PC-9 (cell line): ENCODE data around the gene BORCS5. TPM values are rescaled to one million over a fixed set of nuclear protein-coding genes. Genes with fewer than 3 reads are reported as not detected.

Experiments used
- BruUV-seq: library from RNA; stranded (reverse); fragments of 400-500 nt; replicated peaks from 2 replicates; lab custom pipeline; 2021; lab: Mats Ljungman, UMichigan
- CTCF ChIA-PET: fragments of 300-600 bp; sonication (Branson Sonifier 250); formaldehyde crosslinking; loops from one replicate; lab custom pipeline; 2022; ENCODE audit warnings: antibody characterized with exemption; lab: Charles Lee
- POLR2A ChIA-PET: fragments of 300-600 bp; sonication (Branson Sonifier 250); formaldehyde crosslinking; loops from one replicate; lab custom pipeline; 2022; ENCODE audit warnings: antibody characterized with exemption; ENCODE audit not compliant: unreplicated experiment; lab: Charles Lee
- DNase-seq, 2 experiments: peaks; one replicate each; pipeline versions ENCODE4 v3.0.0 to v3.0.0-alpha.2; 2015 to 2022; ENCODE audit warnings: mixed read lengths in 1 of 2
- H2AFZ ChIP-seq: fragments of 200-600 bp; sonication (generic); 2 replicates; pipeline ENCODE4 v1.8.1; 2017; ENCODE audit warnings: antibody characterized with exemption
- H3F3A ChIP-seq: fragments of 200-600 bp; sonication (generic); 2 replicates; pipeline ENCODE4 v1.8.1; 2017; ENCODE audit warnings: antibody characterized with exemption, mild to moderate bottlenecking, low read depth; ENCODE audit not compliant: insufficient read depth
- H3K27ac ChIP-seq: fragments of 200-600 bp; sonication (generic); 2 replicates; pipeline ENCODE4 v1.6.1; 2016; ENCODE audit warnings: mixed run types
- H3K27me3 ChIP-seq: fragments of 200-600 bp; sonication (generic); 2 replicates; pipeline ENCODE4 v1.6.1; 2016; ENCODE audit warnings: low read depth, mixed run types; ENCODE audit not compliant: insufficient read depth
- H3K36me3 ChIP-seq: fragments of 200-600 bp; sonication (generic); 2 replicates; pipeline ENCODE4 v1.6.1; 2016; ENCODE audit warnings: low read depth, mixed run types
- H3K4me1 ChIP-seq: fragments of 200-600 bp; sonication (generic); replicated peaks from 2 replicates; pipeline ENCODE4 v1.6.1; 2016; ENCODE audit warnings: mixed run types; ENCODE audit not compliant: insufficient read depth
- H3K4me2 ChIP-seq: fragments of 200-600 bp; sonication (generic); 2 replicates; pipeline ENCODE4 v1.6.1; 2017; ENCODE audit warnings: mixed run types
- H3K4me3 ChIP-seq: fragments of 200-600 bp; sonication (generic); 2 replicates; pipeline ENCODE4 v1.6.1; 2016; ENCODE audit warnings: mixed run types
- H3K79me2 ChIP-seq: fragments of 200-600 bp; sonication (generic); 2 replicates; pipeline ENCODE4 v1.6.1; 2017; ENCODE audit warnings: low read depth, mixed run types
- H3K9me2 ChIP-seq: fragments of 200-600 bp; sonication (generic); 2 replicates; pipeline ENCODE4 v1.8.1; 2017; ENCODE audit warnings: mild to moderate bottlenecking; ENCODE audit not compliant: insufficient read depth
- H3K9me3 ChIP-seq: fragments of 200-600 bp; sonication (generic); 2 replicates; pipeline ENCODE4 v1.8.1; 2016; ENCODE audit warnings: low read depth; ENCODE audit not compliant: insufficient read depth
- H4K20me1 ChIP-seq: fragments of 200-600 bp; sonication (generic); 2 replicates; pipeline ENCODE4 v1.8.1; 2017; ENCODE audit not compliant: insufficient read depth
- CTCF ChIP-seq: fragments of 200-600 bp; sonication (generic); conservative IDR thresholded peaks from 2 replicates; pipeline ENCODE4 v1.6.1; 2017; ENCODE audit warnings: mixed run types, antibody characterized with exemption, mild to moderate bottlenecking, moderate library complexity
- EZH2 ChIP-seq: fragments of 200-600 bp; sonication (generic); IDR thresholded peaks from 2 replicates; pipeline ENCODE4 v1.8.0; 2017; ENCODE audit warnings: antibody characterized with exemption, low read depth
- intact Hi-C: fragments of 100-400 bp; cut with micrococcal nuclease; formaldehyde crosslinking; loops from one replicate; pipeline ENCODE4 v1.10.0; 2022; ENCODE audit not compliant: unreplicated experiment
- total RNA-seq: library from RNA; stranded (reverse); gene quantifications from 2 replicates; pipeline ENCODE4 v1.2.3, GENCODE V29; 2021

The BORCS5 gene
- total RNA-seq, 1 experiment from 2014 or later, result 19.7 TPM

DNA sequence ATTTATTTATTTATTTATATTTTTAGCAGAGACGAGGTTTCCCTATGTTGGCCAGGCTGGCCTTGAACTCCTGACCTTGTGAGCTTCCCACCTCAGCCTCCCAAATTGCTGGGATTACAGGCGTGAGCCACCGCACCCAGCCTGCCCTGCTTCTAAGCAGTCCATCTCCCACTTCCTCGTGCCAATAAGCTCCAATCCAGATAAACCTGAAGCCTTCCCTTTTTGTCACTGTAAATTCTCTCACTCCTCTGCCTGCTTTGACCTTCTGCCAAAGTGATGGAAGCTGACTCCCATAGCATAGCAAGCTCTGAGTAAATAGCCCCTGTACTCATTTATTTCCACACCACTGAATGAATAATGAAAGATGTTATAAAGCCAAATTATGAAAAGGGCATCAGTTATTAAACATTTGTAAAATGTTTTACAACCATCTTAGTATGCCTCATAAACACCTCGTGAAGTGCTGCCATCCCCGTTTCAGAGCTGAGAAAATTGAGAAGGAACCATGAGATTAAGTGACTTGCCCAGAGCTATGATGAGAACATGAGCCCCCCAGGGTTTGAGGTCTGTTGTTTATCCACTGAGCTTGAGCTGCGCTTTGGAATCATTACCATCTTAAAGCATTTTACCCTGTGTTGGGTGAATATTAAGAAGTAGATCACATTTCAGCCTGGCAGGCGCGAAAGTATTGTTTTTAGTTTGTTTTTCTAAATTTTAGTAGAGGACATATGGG lies 37.3 kb upstream of the BORCS5 start:
- H3K9me3 ChIP-seq, result no peaks in the 10 kb centered on the region
- H3K79me2 ChIP-seq, result no peaks in the 10 kb centered on the region
- no peaks in the 10 kb centered on the region for H3F3A ChIP-seq
- H3K4me3 ChIP-seq, result no peak overlapping the region
- TF ChIP-seq CTCF (no peak), EZH2 (no peak)
- H3K27ac ChIP-seq, result no peak overlapping the region
- DNase-seq, result no peak
- no peaks in the 10 kb centered on the region for H3K4me1 ChIP-seq
- ChIA-PET POLR2A (no interaction called here), CTCF (no interaction called here)
- no peaks in the 10 kb centered on the region for H3K9me2 ChIP-seq
- no peaks in the 10 kb centered on the region for H4K20me1 ChIP-seq
- no TSS peak for BruUV-seq
- no peak overlapping the region for H3K4me2 ChIP-seq
- no peaks in the 10 kb centered on the region for H3K27me3 ChIP-seq
- no peak overlapping the region for H2AFZ ChIP-seq
- H3K36me3 ChIP-seq, result no peaks in the 10 kb centered on the region
- intact Hi-C loops, result no loop called here

GRCh38 chr12:12323118-12323517 lies 33.8 kb upstream of the BORCS5 start:
- Histone ChIP-seq H3K4me1 (no peaks in the 10 kb centered on the region), H3K27ac (no peak overlapping the region), H3K4me3 (no peak overlapping the region), H3K36me3 (no peaks in the 10 kb centered on the region), H2AFZ (no peak overlapping the region), H3K9me3 (no peaks in the 10 kb centered on the region), H3K27me3 (no peaks in the 10 kb centered on the region), H4K20me1 (no peaks in the 10 kb centered on the region), H3K79me2 (no peaks in the 10 kb centered on the region), H3K9me2 (no peaks in the 10 kb centered on the region), H3F3A (no peaks in the 10 kb centered on the region), H3K4me2 (no peak overlapping the region)
- DNase-seq, result no peak
- BruUV-seq, result no TSS peak
- CTCF ChIA-PET, result interaction anchor here (0.6 kb wide), 1 partner anchor 28 kb away, joined by 4 read pairs; no protein-coding TSS in a partner anchor
- POLR2A ChIA-PET, result no interaction called here
- no peak for TF ChIP-seq EZH2
- TF ChIP-seq CTCF, result no peak
- intact Hi-C loops, result no loop called here

DNA sequence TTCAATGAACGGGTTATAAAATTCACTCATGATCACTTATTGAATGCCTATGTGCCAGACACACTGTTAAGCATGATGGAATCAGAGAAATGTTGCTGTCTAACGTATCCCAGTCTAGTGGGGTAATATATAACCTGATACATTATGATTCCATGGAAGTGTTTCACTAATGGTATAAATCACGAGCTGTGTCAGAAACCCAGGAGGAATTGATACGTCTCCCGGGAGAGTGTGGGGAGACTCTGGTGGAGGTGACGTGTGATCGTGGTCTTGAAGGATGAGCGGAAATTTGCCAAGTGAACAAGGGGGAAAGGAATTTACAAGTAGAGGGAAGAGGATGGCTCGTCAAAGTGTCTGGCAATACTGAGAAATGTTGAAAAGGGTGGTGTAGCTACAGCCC lies 33.3 kb upstream of the BORCS5 start:
- no peaks in the 10 kb centered on the region for H3K27me3 ChIP-seq
- no peaks in the 10 kb centered on the region for H3K4me1 ChIP-seq
- no peaks in the 10 kb centered on the region for H3K9me3 ChIP-seq
- ChIA-PET POLR2A (no interaction called here), CTCF (no interaction called here)
- no peak for DNase-seq
- no TSS peak for BruUV-seq
- TF ChIP-seq CTCF (no peak), EZH2 (no peak)
- no peak overlapping the region for H3K27ac ChIP-seq
- no peak overlapping the region for H3K4me2 ChIP-seq
- no peaks in the 10 kb centered on the region for H3K79me2 ChIP-seq
- H3F3A ChIP-seq, result no peaks in the 10 kb centered on the region
- H3K4me3 ChIP-seq, result no peak overlapping the region
- H2AFZ ChIP-seq, result no peak overlapping the region
- intact Hi-C loops, result no loop called here
- H3K9me2 ChIP-seq, result no peaks in the 10 kb centered on the region
- no peaks in the 10 kb centered on the region for H3K36me3 ChIP-seq
- H4K20me1 ChIP-seq, result no peaks in the 10 kb centered on the region
